Ishikawa (cell line): ENCODE measurements around the gene SCOC.

Experiments used
- NFIC ChIP-seq: IDR thresholded peaks from 2 replicates; pipeline ENCODE4 v1.6.1; 2012
- TAF1 ChIP-seq: IDR thresholded peaks from 2 replicates; pipeline ENCODE4 v1.6.1; 2012; ENCODE audit warnings: low read depth, mild to moderate bottlenecking
- TF ChIP-seq, protein P1 (sequence below): IDR thresholded peaks from 2 replicates; pipeline ENCODE4 v1.6.1; 2012; ENCODE audit warnings: low read depth, mild to moderate bottlenecking
- TF ChIP-seq, protein P2 (sequence below): IDR thresholded peaks from 2 replicates; pipeline ENCODE4 v1.6.1; 2012

DNA sequence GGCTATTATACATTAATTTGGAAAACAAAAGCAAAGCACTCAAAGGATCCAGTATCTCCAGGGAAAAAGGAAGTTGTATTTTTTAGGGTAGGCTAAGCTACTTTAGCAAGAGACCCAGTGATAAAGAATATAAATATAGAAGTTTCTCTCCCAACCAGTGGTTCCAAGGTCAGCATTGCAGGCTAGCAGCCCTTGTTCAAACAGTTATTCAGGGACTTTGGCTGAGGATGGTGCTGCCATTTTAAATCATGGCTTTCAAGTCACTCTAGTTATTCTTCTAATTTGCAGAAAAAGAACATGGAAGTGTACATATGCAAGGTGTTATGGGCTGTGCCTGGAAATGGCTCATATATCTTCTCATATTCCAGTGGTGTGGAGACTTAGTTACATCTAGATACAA, 9.3 kb downstream of the SCOC start:
- TF ChIP-seq, protein P1, sequence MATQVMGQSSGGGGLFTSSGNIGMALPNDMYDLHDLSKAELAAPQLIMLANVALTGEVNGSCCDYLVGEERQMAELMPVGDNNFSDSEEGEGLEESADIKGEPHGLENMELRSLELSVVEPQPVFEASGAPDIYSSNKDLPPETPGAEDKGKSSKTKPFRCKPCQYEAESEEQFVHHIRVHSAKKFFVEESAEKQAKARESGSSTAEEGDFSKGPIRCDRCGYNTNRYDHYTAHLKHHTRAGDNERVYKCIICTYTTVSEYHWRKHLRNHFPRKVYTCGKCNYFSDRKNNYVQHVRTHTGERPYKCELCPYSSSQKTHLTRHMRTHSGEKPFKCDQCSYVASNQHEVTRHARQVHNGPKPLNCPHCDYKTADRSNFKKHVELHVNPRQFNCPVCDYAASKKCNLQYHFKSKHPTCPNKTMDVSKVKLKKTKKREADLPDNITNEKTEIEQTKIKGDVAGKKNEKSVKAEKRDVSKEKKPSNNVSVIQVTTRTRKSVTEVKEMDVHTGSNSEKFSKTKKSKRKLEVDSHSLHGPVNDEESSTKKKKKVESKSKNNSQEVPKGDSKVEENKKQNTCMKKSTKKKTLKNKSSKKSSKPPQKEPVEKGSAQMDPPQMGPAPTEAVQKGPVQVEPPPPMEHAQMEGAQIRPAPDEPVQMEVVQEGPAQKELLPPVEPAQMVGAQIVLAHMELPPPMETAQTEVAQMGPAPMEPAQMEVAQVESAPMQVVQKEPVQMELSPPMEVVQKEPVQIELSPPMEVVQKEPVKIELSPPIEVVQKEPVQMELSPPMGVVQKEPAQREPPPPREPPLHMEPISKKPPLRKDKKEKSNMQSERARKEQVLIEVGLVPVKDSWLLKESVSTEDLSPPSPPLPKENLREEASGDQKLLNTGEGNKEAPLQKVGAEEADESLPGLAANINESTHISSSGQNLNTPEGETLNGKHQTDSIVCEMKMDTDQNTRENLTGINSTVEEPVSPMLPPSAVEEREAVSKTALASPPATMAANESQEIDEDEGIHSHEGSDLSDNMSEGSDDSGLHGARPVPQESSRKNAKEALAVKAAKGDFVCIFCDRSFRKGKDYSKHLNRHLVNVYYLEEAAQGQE = no peak
- TF ChIP-seq NFIC (no peak), TAF1 (no peak)
- TF ChIP-seq, protein P2, sequence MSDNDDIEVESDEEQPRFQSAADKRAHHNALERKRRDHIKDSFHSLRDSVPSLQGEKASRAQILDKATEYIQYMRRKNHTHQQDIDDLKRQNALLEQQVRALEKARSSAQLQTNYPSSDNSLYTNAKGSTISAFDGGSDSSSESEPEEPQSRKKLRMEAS = no peak
